GM21447 (cell line): ENCODE data around the gene ARPC2.
"Not testable (repeated sequence)": the region's sequence is repeated elsewhere in the genome, so short reads cannot be mapped to it uniquely, and the experiment has no call there.

ENCODE experiments used
- ATAC-seq: cut with Tn5 transposase; IDR thresholded peaks from one replicate; pipeline ENCODE4 v1.9.1; 2021; ENCODE audit not compliant: unreplicated experiment

The ARPC2 gene

DNA sequence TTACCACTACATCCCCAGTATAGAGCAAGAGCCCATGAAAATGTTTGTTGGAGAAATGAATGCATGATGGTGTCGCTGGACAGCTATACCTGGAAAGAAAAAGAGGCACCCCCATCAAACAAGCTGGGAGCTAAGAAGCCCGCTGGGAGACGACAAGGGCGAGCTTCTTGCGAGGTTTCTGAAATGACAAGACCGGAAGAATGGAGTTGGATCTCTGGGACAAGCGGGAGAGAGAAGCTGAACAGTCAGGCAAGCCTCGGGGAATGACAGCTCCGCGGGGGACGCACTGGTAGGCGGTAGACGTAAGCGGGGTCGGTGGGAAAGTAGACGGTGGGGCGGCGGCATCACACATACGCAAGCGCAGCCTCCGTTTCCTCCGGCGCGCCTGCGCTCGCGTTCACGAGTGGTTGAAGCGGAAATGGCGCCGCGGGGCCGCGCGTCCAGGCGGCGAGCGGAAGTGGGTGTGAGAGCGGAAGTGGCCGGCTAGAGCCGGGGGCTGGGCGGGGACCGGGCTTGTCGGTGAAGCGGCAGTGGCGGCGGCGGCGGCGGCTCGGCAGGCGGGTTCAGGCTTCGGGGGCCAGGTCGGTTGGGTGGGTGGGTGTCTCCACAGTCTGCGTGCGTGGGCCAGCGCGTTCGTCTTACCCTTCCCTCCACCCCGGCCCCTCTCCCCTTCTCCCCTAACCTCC lies at the start of gene ARPC2:
TSS of gene ARPC2 (plus strand) at position 516 of the 686 bp plus-strand sequence. CDS start 282 bp downstream, outside the sequence.
- peak; percentile 59 for ATAC-seq

DNA sequence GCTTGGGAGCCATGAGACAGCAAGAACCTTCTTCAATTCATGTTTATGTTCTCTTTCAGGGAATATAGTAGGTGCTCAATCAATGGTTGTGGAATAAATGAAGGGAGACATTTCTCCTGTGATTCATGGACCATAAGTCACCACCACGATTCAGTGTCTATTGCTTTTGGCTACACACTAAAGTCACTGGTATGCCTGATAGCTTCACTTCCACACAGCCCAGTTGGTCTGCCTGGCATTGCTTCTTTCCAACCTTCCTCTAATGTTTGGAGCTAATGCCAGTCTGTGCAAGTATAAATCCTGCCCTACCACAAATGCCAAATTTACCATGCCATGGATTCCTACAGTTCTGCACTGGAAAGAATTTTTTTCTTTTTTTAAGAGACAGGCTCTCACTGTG lies 49.0 kb upstream of the ARPC2 start:
- no peak for ATAC-seq

GRCh38 chr2:218168635-218169462 lies 48.1 kb upstream of the ARPC2 start:
- no peak for ATAC-seq

DNA sequence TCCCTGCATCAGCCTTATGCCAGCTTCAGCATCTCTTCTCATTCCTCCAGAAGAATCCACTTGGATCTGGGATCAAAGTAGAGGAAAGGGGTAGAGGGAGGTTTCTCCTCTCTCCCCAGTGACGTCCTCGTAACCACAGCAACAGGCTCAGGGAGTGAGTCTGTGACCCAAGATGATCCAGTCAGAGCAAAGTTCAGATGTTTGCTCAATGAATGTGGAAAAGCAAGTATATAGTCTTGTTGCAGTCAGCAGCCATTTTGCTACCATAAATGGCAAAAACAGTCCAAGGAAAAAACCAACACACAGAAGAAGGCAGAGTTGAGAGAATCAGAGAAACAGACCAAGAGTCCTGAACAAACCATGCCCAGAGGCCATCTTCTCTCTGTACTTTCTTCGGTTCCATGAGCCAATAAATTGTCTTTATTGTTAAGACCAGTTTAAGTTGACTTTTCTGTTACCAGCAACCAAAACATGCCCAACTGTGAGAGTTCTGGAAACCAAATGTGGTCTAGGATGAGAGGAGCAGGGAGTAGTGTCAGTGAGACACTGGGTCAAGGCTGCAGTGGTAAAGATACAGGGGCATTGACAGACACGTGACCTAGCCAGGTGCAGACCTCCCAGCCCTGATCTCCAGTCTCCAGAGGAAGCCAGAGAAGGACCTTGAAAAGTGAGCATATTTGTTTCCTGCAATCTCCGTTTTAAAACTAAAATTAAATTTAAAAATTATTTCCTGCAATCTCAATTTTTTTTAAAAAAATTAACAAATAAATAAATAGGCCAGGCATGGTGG lies 47.0 kb upstream of the ARPC2 start:
- ATAC-seq, result no peak

DNA sequence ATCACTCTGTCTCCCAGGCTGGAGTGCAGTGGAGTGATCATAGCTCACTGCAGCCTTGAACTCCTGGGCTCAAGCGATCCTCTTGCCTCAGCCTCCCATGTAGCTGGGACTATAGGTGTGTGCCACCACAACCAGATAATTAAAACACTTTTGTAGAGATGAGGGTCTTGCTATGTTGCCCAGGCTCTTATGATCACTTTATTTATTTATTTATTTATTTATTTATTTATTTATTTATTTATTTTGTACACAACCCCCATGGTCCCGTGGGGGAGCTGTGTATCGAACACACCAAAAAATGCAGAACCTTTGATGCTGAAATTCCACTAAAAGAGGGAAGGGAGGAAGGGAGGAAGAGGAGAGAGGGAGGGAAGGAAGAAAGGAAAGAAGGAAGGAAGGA lies 45.2 kb upstream of the ARPC2 start:
- ATAC-seq, result not testable (repeated sequence)

DNA sequence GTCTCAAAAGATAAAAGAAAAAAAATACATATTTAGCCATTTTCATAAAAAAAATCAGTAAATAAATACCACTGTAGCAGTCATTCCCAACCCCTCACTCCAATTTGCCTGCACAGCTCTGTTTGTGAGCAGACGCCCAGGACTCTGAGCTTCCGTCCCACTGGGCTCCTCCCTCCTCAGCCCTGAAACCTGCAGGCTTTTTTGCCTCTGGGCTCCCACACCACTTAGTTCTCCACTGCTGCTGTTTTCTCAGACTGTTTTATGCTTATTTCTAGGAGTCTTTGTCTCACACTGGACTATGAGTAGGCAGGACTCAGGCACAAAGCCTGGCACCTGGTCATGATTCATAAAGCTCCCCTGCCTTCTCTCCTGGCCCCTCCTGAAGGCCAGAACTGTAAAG lies 44.1 kb upstream of the ARPC2 start:
- ATAC-seq, result no peak

DNA sequence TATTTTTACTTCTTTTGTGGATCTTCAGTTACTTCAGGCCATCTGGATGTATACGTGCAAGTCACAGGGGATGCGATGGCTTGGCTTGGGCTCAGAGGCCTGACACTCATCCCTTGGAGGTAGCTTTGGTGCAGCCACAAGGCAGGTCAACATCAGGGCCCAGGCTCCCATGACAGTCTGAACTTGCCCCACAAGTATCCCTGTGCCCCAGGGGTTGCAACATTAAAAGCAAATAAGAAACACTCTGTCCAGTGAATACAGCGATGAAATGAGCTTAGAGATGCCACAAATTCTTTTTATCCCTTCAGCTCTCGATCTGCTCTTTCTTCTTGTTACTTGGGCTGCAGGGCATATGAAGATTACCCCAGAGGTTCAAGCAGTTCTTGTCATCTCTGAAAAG lies 37.2 kb upstream of the ARPC2 start:
- no peak for ATAC-seq

DNA sequence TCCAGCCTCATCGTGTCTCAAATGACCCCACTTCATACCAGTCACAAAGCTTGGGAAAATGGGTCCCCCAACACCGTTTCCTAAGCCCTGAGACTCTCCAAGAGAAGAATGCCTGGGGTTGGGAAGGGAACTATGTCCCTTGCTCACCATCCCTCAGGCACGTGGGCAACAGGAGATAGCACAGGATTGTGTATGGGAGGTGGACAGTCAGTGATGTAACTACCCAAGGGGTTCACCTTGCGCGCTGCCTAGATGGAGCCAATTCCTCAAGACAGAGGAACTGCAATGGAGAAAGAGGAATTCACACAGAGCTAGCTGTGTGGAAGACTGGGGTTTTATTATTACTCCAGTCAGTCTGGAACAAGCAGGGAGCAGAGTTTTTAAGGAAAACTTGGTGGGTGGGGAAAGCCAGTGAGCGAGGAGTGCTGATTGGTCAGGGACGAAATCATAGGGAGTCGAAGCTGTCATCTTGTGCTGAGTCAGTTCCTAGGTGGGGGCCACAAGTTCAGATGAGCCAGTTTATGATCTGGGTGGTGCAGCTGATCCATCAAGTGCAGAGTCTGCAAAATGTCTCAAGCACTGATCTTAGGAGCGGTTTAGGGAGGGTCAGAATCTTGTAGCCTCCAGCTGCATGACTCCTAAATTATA lies 36.4 kb upstream of the ARPC2 start:
- ATAC-seq, result no peak

DNA sequence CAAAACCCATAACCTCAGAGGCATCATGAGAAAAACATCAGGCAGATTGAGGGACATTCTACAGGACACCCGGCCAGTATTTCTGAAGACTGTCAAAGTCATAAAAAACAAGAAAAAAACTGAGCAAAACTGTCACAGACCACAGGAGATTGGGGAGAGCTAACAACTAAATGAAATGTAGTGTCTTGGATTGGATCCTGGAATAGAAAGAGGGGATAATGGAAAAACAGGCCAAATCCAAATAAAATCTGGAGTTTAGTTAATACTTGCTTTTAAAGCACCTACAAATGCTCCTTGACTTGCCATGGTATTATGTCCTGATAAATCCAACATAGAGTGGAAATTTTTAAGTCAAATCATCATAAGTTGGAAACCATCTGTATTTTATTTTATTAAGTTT lies 32.7 kb upstream of the ARPC2 start:
- ATAC-seq, result no peak

DNA sequence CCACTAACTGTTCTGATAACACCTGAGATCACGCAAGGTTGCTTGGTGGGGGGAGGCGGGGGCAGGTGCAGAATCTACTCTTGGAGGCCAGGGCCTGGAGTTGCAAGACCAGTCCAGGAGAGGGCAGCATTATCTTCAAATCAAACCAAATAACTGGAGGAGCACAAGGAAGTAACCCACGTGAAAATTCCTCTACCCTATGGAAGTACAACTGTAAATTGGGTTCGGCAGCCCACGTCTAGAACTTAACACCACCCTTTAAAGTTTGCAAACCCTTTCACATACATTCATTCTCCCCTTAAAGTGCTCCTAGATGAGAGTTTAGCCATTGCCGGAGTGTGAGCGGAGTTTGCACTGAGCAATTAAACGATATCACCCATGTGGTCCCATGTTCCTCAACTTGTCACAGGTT lies 30.6 kb upstream of the ARPC2 start:
- peak; percentile 50 for ATAC-seq

GRCh38 chr2:218186876-218187275 lies 30.1 kb upstream of the ARPC2 start:
- no peak for ATAC-seq

DNA sequence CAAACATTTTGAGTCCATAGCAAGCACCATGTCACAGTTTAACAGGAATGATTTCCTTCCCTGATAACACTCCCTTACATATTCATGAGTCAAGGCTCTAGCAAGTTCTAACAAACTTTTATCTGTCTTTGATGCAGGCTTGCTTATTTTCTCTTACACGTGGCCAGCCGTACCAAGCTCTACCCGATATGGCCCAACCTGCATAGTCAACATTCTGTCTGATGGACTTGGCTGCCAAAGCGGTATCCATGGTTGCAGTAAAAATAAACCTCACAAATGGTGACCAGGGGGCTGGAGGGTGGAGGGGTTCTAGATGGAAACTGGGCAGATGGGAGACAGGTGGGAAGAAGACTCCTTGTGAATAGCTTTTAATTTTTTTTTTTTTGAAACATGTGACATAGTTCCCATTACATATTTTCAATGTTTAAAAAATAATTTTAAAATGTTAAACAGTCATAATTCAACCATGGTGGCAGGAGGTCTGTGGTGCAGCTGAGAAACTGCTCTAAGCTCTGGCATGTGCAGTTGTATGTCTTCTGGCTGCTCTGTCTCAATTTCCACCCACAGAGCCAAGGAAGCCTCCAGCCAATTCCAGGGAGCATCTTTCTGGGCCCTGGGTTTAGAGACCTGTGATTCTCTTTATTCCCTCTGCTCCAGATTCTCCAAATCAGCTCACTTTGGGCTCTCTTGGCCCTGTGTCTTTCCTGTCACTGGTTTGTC lies 29.5 kb upstream of the ARPC2 start:
- ATAC-seq, result no peak

GRCh38 chr2:218188528-218188927 lies 28.5 kb upstream of the ARPC2 start:
- no peak for ATAC-seq

DNA sequence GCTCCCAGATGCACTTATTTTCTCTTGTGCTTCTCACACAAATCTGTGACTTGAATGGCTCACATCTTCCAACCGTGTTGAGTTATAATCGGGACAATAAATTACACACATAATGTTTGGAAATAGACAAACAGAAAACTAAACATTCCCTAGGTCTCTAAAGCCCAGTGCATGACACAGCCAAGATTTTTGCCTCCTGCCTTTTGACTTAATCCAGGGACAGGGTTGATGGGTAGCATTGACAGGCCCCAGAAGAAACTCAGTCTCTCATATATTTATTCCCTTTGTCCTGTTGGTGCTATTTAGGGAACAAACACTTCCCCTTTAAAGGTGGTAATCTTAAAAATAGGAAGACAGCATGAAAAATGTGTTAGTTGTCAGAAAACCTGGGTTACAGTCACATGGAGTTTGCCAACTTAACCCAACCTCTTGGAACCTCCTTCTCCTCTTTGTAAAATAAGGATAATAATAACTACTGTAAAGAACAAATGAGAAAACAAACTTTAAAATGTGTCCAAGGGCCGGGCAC lies 24.0 kb upstream of the ARPC2 start:
- ATAC-seq, result no peak

DNA sequence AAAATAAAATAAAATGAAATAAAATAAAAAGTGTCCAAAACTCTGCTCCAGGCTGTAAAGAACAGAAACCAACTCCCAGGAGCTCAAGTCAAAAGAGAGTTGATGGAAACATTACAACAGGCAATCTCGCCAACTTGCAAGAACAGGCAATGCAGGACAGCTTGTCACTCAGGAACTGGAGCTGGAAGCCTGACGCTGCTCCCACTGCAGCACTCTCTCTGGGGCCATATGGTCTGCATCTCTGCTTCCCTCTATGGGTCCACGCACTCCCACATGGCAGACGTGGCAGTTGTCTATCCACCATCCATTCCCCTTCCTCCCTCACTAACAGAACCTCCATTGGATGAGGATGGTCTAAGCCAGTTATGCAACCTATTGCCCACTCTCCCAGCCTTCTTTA lies 23.3 kb upstream of the ARPC2 start:
- no peak for ATAC-seq

DNA sequence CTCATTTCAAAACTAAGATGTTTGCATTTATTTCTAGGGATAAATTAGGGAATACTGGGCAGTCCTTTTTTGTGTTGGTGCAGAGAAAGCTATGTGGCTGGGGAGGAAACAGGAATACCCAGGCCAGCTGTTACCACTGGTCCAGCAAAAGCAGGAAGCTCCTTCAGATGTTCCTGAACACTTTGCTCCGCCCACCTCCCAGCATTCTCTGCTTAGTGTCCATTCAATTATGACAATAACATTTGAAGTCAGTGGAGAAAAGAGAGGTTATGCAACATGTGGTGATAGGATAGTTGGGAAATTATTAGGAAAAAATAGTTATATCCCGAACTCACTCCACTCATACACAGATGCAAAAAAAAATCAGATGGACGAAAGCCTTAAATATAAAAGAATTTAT lies 22.1 kb upstream of the ARPC2 start:
- no peak for ATAC-seq

GRCh38 chr2:218196974-218197373 lies 20.0 kb upstream of the ARPC2 start:
- no peak for ATAC-seq

DNA sequence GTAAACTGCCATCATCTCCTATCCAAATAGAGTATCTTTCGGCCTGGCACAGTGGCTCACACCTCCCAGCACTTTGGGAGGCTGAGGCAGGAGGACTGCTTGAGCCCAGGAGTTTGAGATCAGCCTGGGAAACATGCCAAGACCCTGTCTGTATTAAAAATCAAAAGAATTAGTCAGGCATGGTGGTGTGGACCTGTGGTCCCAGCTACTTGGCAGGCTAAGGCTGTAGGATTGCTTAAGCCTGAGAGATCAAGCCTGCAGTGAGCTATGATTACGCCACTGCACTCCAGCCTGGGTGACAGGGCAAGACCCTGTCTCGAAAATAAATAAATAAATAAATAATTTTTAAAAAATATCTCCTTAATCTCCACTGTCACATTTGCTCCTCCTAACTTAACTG lies 14.7 kb upstream of the ARPC2 start:
- ATAC-seq, result no peak

DNA sequence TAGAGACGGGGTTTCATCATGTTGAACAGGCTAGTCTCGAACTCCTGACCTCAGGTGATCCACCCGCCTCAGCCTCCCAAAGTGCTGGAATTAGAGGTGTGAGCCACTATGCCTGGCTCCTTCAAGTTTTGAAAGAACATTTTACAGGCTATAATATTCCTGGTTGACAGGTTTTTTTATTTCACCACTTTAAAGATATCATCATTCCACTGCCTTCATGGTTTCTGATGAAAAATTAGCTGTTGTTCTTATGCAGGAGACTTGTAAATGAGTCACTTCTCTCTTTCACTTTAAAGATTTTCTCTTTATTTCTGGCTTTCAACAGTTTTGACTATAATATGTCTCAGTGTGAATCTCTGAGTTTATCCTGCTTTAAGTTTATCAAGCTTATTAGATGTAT lies 7.9 kb upstream of the ARPC2 start:
- ATAC-seq, result no peak

- ATAC-seq, result no peak
Measured at GRCh38 chr2:218214116-218214515, 2.9 kb upstream of the ARPC2 start.
